Muscle of back (tissue), 11 donors: ENCODE data around the gene IGDCC3. TPM values are rescaled to one million over a fixed set of nuclear protein-coding genes. Genes with fewer than 3 reads are reported as not detected.

Experiments used
- DNase-seq, 3 donors: peaks; one replicate each; pipeline versions ENCODE4 v3.0.0 to v3.0.0-alpha.2; 2013
- polyA plus RNA-seq, 10 donors: library from polyadenylated mRNA; unstranded; fragments of 120-200 nt; gene quantifications; one replicate each; pipeline ENCODE4 v1.2.1, GENCODE V29; 2013; ENCODE audit not compliant: insufficient read length in 10 of 10

IGDCC3 gene
- polyA plus RNA-seq, 10 donors = 1.6 to 3.3 (median 2.8) TPM

DNA sequence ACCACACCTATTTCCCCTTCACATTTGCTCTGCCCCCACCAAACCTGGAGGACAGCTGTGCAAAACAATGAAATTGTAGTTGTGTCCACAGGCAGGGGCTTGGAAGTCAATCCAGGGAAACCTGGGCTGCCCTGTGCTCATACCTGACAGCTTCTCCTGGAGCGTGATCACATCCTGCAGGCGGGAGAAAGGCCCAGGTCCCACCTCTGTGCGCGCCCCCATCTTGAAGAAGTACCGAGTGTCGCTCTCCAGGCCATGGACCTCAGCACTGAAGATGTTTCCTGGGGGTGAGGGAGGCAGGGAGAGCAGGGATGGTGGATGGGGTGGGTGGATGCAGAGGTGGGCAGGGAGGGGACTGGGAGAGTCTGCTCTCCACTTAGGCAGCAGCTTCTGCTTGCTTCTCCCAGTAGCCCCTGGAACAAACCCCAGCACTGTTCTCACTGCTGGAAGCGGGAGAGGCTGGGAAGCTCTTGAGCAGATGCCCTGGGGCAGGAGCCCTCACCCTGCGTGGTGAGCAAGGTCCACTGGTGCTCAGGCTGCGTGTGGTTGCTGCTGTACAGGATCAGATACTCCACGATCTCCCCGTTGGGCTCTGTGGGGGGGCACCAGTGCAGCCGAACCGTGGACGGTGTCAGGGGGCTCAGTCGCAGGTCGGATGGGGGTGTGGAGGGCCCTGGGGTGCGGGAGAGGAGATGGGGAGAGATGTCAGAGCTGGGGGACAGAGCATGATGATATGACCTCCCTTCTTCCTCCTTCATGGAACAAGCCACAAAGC lies 10.7 kb upstream of the IGDCC3 start:
- DNase-seq = no peak

DNA sequence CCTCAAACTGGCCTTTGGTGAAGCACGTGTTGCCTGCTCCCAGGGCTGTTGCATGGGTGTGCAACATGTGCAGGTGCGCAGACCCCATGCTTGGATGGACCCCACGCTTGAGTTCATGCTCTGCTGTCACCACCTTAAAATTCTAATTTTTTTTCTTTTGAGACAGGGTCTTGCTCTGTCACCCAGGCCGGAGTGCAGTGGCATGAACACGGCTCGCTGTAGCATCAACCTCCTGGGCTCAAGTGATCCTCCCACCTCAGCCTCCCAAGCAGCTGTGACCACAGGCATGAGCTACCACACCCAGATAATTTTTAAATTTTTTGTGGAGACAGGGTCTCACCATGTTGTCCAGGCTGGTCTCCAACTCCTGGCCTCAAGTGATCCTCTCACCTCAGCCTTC lies 9.1 kb upstream of the IGDCC3 start:
- DNase-seq = no peak

DNA sequence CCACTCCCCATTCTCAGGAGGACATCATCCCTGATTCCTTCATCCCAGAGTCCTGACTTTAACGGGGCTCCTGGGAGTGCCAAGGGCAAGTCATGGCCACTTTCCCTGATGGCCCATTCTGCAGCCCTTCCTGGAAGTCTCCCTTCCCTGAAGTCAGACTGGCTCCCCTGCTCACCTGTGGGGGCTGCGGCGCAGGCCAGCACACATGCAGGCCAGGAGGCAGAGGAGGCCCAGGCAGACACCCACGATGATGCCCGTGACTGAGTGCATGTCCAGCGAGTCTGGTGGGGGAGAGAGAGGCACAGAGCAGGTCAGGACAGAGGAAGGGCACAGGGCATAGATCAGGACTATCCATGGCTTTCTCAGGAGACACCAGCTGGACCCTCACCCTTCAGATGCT lies 8.6 kb upstream of the IGDCC3 start:
- DNase-seq = no peak

DNA sequence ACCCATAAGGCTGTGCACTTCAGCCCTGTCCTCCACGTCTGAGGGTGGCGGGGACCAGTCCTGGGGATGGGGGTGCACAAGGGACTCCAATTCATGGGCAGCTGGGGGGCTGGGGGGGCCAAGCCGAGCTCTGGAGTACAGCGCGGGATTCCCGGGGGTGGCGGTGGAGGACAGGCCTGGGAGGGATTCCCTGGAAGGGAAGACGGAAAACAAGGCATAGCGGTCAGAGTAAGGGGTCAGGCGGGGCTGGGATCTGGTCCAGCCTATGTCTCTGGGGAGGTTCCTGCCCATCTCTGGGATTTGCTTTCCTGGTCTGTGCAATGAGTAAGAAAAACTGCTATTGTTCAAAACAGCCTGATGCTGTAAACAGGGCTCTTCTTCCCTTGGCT lies 8.1 kb upstream of the IGDCC3 start:
- DNase-seq = peak in 1 of 3 donors; percentile 41

DNA sequence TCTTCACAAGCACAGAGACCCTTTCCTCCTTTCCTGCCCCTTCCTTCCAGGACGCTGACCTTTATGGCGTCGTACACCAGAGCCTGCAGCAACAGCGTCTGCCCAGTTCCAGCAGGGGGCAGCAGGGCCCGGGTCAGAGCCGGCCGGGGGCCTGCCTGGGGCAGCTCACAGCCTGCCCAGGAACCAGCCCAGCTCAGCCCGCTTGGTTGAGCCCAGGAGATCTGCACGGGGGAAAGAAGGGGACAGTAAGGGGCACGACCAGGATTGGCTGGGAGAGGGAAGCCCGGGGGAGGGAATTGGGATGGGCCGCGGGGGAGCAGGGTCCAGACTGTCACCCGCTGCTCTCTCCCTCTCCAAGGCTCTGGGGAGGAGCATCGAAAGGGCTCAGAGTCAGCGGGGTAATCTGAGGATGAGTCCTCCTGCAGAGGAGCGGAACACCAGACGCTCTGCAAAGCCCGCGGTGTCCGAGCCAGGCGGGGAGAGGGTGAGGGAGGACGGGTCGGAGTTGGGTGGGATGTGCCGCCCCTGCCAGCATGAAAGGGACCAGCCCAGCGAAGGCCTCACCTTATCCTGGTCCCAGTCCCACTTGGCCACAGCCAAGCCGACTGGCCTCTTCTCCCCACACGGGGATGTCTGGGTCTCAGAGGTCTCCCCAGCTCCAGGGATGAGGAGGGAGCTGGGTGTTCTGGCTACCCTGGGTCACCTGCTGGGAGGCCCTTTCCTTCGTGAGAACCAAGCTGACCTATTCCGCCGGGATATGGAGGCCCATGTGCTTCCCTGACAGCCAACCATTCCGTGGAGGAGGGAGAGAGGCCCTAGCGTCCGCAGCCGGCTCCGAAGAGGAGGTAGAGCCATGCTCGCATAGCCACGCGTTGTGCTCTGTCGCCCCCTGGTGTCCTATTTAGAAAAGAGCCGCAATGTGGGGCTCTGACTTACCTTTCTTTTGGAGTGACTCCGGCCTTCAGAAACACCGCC lies 7.4 kb upstream of the IGDCC3 start:
- peak; percentile 77 to 93 (median 88) for DNase-seq

DNA sequence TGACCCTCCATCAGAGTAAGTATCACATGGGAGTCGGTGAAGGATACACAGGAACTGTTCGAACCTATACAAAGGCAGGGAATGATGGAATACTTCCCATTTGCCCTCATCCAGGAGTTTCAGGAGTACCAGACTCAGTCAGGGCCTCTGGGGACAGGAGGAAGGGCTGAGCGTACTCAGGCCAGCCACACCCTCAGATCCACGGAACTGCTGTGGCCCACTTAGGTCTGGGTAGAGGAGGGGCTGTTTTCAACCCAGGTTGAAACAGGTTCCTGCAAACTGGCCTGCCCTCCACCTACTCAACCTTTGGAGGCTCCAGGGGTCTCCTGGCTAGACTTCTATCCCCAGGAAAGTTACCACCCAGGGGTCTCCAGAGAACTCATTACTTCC lies 6.7 kb upstream of the IGDCC3 start:
- DNase-seq = no peak

DNA sequence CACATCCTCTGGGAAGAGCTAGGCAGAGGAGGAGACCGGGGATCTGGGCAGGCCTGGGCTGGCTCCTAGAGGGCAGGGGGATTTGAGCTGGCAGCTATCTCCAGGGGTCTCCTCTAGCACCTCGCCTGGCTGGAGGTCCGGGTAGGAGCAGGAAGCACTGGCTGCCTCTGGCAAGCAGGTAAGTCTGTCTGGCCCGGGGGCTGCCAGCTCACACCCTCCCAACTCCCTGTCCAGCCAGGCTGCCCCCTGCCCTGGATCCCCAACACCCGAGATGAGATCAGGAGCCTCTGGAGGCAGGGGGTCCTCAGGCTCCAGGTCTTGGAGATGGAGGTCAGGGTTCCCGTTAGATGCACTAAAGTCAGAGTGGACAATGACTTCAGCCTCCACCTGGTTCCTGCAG lies 6.2 kb upstream of the IGDCC3 start:
- no peak for DNase-seq

DNA sequence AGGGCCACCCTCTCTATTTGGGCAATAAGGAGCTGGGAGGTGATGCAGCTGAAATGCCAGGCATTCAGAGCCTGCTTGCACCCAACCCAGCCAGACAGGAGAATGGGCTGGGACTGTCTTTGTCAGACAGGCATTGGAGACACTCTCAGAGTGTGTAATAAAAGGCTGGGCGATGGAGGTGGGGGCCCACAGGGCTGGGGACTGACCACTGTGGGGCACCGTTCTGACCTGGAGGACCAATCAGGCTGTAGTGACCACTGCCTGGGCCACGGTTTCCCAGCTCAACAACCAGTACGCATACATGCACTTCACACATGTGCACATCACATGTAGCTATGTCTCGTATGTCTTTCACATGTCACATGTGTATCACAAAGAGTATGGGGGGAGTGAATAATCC lies 5.7 kb upstream of the IGDCC3 start:
- DNase-seq = no peak

DNA sequence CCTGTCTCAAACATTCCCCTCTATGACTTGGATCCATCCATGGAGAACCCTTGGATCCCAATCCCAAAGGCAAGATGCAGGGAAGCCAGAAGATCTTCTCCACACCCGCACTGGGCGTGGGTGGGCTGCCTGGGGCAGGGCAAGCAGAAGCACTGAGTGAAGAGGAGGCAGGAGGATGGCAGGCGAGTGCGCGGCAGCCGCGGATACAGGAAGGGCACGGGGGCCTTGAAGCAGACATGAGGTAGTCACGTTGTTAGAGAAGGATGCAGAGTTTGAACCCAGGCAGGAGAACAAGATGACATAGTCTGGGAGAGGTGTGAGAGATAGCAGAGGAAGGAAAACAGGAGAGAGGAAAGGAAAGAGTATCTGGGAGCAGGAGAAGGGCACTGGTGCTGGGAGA lies 5.1 kb upstream of the IGDCC3 start:
- DNase-seq = no peak

DNA sequence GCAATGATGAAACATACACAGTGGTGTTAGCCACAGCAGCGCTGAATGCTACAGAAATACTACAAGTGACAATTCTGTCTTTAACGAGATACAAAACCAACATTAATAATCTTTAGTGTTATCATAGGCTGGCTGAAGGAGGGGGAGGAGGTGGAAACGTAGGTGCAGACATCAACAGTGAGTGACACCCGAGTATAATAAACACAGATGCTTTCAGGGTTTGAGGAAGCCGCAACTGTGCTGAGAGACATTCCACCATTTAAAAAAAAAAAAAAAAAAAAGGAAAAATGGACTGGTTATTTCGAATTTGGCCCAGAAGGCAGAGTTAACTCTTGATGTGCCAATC lies 4.3 kb upstream of the IGDCC3 start:
- DNase-seq = no peak

DNA sequence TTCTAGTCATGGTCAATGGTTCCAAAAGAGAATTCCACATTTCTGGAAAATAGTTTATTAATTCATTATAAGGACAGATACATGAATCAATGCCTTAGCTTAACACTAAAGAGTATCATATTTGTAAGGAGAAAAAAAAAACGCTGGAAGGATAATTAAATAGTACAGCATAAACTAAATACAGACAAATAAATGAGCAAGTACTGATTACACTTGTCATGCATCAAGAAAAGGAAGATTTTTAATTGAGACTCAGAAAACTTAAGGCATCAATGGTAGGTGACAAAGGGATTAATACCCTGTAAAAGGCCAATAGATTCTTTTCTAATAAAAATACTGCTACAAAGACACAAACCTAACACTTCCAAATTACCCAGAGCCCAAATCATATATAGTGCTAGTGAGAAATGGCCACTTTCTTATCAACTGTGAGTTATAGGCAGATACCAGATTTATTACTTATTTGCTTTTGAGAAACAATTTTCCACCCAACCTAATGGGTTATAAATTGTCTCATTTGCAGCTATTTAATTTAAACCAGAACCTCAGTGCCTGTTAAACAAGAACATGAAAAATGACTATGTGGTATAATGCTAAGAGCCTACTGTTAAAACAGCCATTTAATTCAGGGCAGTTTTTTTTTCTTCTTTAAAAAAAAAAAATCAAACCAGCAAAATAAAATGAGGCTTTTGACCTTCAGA lies 3.8 kb upstream of the IGDCC3 start:
- no peak for DNase-seq

DNA sequence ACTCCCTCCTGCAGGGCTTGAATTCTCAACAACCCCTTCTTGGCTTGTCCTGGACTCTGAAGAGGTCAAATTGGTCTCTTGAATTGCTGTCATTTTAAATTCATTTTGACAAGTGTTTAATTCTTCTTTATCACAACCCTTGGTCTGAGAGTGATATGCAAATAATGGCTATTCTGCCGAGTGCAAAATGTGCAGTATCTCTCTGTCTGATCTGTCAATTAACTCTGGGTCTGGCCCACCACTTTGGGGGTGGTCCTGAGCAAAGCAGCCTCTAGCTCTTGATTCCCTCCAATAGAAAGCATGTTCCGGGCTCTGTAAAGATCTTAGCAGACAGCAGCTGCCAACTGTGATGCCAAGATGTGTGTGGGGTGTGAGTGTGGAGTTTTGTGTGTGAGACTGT lies 2.2 kb upstream of the IGDCC3 start:
- no peak for DNase-seq

DNA sequence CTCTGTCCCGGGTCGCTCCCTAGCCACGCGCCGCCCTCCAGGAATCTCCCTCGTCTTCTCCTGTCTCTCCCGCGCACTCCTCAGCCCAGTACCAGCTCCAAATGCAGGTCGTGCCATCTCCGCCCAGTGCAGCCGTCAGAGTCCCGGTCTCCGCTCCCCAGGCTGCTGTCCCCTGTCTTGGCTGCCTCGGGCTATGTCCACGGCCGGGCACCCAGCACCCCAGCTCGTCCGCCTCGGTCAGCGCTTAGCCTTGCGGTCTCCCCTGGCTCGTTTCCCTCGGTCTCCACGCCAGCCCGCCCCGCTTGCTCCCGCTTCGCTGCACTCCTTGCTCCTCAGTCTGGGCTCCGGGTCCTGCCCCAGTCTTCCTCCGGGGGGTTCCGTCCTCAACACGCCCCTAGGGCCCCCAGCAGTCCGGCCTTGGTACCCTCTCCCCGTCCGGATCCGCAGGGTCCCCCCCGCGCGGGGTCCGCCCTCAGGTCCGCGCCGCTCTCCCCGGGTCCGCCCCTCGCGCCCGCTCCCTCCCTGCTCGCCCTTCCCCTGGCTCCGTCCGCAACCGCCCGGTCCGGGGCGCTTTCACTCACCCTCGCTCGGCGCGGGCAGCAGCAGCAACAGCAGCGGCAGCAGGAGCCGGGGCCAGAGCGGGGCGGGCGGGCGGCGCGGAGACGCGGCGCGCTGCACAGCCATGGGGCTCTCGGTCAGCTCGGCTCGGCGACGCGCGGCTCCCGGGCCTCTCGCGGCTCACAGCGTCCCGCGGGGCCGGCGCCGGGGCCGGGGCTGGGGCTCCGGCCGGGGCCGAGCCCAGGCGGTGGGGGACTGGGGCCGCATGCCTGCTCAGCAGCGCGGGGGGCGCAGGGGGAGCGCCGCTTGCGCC lies 462 bp downstream of the IGDCC3 start:
- DNase-seq = peak in 1 of 3 donors; percentile 69

DNA sequence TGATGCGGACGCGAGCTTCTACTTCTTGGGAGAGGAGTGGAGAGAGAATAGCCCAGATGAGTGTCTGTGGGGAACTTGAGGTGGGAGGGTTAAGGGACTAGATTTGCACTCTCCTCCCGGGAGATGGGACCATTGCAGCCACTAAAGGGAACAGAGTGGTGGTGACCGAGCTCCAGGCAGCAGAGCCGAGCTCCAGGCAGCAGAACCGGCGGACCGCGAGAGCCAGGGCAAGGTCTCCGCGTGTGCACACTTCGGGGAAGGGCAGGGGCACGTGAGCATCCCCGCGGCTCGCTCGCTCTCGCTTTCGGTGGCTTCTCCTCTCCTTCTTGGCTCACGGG lies 1.1 kb downstream of the IGDCC3 start:
- peak in 1 of 3 donors; percentile 68 for DNase-seq

DNA sequence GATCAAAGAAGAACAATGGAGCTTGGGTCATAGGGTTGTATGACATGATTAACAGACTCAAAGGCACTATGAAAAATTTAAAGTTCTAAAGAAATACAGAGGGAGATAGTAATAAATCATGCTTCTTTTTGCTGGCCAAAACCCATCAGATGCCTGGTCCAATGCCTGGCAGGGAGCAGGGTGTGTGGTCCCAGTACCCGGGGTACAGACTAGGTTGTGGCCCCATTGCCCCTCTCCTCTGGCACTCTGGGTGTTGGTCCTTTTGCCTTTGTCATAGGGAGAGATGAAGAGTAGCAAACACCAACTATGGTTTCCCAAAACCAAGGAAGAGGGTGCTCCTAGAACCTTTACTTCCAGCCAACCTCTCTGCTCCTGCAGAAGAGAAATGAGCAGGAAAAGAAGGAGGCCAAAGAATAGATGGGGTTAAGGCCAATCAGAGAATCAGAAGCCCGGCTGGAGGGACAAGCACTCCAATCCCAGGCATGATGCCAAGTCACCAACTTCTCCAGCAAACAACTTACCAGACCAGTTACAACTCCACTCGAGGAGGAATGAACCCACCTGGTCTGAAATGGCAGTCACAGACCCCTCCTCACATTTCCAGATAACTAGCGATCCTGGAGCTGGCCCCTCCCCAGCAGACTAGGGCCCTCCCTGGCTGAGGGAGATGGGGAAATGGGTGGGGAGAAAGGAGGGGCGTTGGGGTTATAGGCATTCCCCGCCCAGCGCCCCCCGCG lies 1.8 kb downstream of the IGDCC3 start:
- no peak for DNase-seq

DNA sequence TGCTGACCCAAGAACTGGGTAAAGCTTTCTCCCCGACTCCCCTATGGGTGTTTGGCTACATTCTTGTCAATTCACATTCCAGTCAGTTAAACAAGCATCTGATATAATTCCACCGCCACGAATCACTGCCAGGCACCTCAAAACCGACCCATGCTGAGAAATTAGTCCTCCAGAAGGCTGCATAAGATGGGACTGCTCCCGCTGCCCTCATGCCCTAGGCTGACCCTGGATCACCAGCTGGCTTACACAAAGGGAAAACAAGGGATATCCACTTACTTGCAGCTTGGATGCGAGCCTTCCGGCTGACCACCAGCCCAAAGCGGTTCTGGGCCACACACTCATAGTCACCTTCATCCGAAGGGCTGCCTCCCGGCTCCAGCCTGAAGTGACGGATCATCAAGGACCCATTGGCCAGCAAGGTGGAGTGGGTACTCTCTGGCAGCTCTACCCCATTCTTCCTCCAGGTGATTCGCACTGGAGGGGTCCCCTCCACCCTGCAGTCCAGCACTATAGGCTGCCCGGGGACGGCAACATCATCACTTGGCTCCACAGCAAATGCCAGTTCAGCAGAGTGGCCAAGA lies 2.9 kb downstream of the IGDCC3 start:
- DNase-seq = peak in 1 of 3 donors; percentile 33

DNA sequence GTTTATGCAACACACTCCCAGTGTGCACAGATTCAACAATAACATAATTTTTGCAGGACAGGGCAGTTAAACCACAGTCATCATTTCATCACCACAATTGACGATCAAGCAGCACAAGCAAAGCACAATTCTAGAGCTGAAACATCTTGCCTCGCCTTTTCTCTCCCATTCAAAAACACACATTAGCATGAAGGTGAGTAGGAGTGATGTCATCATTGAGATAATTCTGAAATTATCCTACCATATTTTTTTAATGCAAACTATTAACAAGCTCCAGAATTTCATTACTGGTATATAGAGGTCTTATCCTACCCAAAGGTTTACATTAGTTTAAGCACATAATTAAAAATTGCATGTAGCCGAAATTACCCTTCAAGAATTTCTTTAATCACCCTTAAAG lies 3.5 kb downstream of the IGDCC3 start:
- no peak for DNase-seq

DNA sequence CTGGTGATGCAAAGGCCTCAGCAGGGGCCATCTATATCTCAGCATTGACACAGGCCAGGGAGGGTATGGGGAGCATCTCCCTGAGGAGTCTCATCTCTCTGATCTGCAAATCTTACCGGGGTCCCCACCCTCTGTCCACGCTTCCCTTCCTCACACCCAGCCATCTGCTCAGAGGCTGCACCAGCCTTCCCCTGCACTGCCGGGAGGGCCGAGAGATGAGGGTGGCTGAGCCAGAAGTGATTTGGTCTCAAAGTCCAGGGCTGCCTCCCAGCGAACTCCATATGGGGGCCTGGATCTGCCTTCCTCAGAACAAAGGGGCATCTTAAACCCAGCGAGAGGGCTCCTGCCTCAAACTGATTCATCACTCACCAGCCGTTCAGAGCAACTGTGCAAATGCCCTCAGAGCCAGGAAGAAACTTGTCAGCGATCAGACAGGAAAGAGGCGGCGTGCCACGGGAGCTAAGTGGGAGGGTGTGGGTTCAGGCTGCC lies 4.6 kb downstream of the IGDCC3 start:
- no peak for DNase-seq

DNA sequence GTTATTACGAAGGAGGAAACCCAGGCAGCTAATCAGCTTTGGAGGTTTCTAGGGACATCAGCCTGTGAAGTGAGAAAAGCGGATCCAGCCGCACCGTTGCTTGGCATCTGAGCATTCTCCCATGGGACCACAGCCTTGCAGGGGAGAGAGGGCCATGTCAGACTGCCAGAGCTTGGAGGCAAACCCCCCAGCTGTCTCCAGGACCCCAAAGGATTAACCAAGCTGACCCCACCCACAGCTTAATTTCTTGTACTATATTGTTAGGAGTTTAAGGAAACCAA lies 5.1 kb downstream of the IGDCC3 start:
- DNase-seq = no peak

DNA sequence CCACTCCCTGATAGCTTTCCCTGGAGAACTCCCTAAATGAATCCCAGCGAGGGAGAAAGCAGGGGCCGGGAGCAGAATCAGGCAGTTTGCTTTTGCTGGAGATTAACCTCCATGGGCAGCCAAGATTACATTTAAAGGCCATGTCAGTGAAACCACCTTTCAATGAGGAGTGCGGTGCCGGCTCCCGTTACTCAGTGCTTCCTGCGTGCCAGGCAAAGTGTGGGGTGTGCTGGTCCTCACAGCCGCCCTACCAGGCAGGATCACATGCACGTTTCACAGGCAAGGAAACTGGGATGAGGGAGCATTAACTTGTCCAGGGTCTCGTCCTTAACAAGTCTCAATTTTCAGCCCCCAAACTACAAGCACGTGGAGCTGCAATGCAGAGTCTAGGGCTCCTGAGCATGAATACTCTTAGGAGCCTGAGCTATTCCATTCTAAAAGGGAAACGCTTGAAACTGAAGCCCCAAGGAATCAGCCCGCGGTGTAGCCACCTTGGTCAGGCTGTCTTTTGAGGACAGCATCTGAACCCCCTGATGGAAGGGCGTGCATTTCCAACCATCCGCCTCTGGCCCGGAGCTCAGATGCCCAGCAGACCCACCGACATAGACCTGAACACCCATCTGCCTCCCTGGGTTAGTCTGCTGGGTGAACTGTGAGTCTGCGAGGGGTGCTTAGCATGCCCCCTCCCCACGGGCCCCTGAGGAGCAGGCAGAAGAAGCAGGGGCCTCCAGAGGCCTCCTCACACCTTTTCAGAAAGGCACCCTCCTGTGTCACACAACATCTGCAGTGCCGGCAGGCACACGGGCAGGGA lies 5.6 kb downstream of the IGDCC3 start:
- no peak for DNase-seq
